Midbrain (tissue), 1 donor: ENCODE results near the gene INHA.

Experiments
- DNase-seq: peaks from one replicate; lab custom pipeline; 2025; lab: John Stamatoyannopoulos, UW

Gene INHA

DNA sequence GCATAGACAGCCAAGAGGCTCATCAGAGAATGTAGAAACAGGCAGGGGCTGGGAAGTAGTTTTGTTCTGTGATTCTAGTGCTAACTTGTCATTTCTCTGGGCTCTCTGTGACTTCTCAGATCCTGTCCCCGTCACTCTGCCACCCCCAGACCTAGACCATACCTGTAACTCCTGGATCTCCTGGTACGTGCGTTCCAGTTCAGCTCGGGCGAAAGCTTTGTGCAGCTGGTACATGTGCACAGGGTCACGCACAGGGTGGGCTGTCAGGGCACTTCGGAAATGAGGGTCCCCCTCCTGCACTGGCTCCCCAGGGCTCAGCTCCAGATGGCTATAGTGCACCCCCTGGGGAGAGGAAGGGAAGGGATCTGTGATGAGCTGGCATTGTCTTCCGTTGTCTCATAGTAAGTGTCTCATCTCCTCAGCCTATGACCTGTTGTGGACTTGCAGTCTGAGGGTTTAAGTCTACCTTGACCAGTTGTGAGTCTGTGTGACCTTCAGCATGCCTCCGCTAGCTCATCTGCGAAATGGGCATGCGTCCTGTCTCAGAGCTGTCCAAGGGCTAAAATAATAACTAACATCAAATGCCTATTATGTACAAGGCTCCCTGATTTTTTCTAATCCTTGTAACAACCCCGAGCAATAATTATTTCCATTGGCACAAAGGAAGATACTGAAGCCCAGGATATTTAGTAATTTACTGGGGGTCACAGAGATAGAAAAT is 31.2 kb upstream of the INHA start:
- DNase-seq = no peak

DNA sequence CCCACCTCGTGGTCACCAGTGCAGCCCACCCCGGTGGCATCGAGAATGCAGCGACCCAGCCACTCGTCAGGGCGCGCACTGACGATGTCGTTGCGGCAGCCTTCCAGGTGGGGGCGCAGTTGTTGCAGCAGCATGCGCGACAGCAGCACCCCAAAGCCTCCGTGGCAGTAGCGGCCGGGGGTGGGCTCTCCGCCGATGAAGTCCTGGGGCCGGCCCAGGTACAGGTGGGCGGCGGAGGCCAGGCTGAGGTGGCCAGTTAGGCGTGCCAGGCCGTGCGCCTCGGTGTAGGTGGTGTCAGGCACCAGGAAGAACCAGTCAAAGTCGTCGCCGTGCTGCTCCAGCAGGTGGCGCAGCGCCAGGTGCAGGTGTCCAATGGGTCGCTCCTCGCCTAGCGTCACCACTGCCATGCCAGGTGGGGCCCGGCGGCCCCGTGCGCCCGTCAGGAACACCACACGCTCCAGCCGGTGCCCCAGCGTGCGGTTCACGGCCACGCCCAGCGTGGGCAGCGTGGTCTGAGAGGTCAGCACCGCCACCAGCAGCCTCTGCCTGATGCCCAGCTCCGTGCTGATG is 30.4 kb upstream of the INHA start:
- DNase-seq = no peak

DNA sequence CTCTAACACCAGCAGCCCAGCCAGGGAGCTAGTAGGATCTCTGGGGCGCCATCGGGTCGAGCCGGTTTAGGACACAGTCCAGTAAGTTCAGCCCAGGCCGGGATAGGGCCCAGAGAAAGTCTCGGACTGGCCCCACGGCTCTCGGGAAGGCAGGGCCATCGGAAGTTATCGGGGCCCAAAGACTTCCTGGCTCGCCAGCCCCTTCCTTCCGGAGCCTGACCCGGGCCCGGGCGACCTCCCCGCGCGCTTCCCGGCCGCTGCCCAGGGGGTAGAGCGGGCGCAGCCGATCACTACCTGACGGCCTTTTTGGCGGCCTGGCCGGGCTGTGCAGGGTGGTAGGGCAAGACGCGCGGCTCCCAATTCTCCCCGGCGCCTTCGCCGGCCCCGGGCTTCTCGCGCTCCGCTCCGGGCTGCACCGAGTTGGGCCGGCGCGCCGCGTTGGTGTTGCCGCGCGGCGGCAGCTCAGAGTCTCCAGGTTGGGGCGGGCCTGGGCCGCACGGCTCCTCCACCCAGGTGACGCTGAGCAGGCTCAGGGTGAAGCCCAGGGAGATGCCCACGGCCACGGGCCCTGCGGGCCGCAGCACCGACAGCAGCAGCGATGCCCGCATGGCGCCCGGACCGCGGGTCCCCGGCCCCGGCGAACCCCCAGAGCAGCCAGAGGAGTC is 29.0 kb upstream of the INHA start:
- DNase-seq = no peak

DNA sequence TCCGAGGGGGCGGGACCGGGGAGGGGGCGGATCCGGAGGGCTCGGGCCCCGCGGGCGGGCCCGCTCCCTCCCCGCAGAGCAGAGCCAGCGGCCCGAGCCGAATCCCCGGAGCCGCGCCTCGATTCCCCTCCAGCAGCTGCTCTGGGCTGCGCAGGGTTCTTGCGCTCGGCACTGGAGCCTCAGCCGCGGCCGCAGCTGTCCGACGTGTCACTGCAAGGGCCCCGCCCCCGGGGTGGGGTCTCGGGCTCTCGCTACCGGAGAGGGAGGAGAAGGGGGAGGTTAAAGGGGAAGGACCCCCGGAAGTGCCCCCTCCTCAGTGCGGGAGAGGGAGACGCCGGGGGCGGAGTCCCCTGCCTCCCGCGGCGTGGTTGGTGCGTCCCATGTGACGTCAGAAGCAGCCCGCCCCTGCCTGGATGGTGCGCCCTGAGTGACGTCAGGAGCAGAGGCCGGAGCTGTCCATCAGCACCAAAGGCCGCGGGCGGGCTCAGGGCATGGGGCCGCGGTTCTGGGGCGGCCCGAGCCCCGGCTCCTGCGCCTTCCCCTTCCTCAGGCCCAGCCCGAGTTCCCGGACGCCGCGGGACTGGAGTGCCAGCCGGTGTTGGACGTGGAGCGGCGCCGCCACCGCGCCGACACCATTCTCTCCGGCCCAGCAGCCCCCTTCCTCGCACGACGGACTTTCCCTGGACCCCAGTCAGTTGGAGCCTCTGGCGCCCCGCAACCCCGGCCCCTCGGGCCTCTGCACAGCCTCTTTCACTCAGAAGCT is 28.3 kb upstream of the INHA start, which contains the start of the genes CHPF and TMEM198:
Gene CHPF (minus strand): TSS at position 214 of the 763 bp plus-strand sequence. CDS start 271 bp downstream, outside the sequence.
Gene TMEM198 (plus strand): TSS at position 433 of the 763 bp plus-strand sequence. CDS start 700 bp downstream, outside the sequence.
- DNase-seq = peak; percentile 99

DNA sequence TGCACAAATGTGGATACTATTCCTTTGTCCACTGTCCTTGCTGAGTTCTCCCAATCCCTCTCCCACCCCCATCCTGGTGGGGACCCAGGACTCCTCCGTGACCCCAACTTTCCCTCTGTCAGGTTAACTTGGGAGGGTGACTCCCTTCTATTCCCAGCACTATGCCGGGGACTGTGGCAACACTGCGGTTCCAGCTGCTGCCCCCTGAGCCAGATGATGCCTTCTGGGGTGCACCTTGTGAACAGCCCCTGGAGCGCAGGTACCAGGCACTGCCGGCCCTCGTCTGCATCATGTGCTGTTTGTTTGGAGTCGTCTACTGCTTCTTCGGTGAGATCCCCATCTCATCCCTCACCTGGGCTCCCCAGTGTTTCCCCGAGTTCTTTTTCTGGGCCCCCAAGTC is 27.5 kb upstream of the INHA start:
- DNase-seq = no peak

DNA sequence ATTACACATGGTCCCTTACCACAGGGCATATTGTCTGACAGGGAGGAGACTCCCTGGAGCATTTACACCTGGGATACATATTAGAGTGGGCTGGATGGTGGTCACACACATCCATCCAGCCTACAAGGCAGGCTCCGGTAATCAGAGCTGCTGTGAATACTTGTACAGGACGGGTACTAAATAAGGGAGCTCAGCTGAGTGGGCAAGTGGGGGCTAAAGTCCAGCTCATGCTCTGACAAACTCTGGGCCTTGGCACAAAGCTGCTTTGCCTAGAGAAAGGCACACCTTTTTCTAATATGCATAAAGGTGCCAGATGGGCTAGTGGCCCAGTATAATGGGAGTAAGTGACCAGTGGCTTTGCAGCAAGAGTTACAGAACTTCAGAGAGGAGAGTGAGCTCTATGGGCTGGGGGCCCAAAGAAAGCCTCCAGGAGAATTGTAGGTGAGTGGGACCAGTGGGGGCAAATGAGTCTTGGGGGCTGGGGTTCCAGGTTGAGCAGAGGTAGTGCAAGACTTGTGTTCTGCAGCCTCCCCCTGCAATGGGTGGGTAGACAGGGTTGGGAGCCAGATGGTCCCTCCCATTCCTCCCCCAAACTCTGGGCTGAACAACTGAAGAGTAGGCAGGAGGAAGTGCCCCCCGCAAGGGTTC is 26.7 kb upstream of the INHA start:
- DNase-seq = no peak

DNA sequence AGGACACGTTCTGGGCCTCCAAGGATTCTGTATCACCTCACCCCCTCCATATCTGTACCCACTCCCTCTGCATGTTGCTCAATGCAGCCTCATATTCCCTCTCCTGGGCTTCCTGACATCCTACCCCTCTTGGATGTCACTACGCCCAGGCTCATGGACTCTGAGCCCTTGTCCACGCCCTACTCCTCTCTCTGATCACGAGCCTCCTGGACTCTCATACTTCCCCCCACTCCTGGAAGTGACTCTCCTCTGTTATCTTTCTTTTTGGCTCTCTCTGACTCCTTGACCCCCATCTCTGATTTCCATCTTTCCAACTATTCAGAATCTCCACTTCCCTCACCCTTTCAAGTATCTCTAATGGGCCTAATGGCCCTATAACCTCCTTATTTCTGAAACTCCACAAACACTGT is 26.2 kb upstream of the INHA start:
- DNase-seq = no peak

DNA sequence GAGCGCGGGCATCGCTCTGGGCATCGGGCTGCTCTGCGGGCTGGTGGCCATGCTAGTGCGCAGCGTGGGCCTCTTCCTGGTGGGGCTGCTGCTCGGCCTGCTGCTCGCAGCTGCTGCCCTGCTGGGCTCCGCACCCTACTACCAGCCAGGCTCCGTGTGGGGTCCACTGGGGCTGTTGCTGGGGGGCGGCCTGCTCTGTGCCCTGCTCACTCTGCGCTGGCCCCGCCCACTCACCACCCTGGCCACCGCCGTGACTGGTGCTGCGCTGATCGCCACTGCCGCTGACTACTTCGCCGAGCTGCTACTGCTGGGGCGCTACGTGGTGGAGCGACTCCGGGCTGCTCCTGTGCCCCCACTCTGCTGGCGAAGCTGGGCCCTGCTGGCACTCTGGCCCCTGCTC is 24.5 kb upstream of the INHA start:
- no peak for DNase-seq

DNA sequence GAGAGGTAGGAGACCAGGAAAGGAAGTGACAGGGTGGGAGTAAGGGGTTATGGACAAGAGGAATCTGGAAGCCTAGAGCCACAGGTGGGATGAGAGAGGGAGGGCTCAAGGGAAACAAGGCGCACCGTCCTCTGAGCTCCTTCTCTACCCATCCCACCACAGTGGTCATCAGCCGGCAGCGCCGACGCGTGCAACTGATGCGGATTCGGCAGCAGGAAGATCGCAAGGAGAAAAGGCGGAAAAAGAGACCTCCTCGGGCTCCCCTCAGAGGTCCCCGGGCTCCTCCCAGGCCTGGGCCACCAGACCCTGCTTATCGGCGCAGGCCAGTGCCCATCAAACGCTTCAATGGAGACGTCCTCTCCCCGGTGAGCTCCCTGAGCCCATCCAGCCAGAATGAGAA is 23.1 kb upstream of the INHA start:
- DNase-seq = no peak

DNA sequence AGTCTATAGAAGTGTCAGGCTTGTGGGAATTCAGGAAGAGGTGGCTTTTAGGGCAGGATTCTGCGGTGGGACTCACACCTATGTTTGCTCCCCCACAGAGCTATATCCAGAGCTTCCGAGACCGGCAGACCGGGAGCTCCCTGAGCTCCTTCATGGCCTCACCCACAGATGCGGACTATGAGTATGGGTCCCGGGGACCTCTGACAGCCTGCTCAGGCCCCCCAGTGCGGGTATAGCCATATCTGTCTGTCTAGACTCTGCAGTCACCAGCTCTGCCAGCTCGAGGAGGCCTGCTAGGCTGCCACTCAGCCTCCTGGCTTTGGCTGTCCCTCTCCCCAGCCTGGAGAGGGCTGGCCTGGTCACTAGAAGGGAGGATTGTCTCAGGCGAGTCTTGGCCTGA is 22.5 kb upstream of the INHA start:
- no peak for DNase-seq

DNA sequence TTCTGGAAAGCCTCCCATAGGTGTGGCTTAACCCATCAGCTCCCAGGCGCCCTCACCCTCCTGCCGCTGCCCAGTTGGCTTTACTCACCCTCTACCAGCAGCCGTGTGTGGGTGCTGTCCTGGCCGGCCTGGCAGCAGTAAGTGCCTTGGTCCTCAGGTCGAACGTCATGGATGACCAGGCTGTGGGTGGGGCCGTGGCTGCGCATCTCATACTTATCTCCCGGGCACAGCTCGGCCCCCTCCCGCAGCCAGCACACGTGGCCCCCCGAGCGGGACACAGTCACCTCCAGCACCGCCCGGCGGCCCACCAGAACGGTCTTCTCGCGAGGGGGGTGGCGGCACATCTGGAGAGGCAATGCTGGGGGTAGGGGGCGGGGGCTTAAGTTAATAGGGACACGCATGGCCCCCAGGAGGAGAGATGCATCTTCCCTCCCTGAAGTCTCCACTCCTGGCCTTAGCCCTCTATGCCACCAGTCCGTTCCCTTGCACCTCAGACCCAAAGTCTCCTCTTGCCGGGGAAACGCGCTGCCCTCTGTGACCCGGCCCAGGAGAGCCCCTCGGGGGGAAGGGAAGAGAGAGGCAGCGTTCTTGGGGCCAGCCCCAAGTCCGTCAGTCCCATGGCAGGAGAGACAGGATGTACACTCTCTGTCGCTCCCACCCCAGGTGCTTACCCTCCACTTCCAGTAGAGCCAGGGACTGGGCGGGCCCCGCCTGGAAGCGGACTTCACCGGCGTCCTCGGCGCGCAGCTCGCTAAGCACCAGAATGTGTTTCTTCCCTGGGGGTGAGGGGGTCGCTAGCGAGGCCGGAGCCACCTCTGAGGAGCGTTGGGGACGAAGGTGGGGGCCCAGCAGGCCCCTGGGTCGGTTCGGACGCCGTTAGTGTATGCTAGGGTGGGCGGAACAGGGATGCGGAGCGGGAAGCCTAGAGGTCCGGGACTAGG is 20.4 kb upstream of the INHA start:
- no peak for DNase-seq

DNA sequence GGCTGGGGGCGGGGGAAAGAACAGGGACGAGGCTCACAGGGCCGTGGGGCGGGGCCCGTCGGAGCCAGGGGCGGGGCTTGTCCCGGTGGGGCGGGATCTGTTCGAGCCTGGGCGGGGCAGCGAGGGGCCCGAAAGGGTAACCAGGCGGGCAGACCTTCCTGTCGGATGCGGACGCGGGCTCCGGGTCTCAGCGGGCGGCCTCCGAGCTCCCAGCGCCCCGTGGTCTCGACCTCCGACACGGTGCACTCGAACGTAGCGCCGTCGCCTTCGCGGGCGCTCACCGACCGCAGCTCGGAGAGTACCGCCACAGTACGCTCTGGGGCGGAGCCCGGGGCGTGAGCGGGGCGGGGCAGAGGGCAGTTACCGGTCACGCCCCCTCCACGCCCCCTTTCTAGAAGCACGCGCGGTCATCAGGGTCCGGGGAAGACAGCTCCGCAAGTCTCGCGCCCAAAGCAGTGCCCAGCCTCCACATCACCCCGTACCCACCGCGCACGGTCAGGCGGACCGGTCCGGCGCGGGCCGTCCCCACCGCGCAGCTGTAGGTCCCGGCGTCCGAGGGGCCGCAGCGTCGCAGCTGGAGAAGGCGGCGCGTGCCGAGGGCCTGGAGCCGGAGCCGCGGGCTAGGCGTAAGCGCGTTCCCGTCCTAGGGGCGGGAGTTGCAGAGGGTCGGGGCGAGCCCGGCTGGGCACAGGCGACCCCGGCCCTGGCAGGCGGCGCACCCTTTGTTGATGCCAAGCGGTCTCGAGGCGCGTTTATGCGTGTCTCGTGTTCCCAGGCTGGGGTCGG is 19.5 kb upstream of the INHA start:
- peak; percentile 83 for DNase-seq

DNA sequence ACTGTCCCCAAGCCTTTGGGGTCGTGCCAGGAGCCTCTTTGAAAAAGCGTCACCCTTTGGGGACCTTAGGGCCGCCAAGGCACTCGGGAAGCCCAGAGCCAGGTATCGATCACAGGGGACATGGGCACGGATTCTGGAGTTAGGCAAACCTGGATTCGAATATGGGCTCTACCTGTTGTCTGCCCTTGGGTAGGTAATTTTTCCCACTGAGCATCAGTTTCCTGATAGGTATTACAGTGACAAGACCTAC is 19.0 kb upstream of the INHA start:
- no peak for DNase-seq

DNA sequence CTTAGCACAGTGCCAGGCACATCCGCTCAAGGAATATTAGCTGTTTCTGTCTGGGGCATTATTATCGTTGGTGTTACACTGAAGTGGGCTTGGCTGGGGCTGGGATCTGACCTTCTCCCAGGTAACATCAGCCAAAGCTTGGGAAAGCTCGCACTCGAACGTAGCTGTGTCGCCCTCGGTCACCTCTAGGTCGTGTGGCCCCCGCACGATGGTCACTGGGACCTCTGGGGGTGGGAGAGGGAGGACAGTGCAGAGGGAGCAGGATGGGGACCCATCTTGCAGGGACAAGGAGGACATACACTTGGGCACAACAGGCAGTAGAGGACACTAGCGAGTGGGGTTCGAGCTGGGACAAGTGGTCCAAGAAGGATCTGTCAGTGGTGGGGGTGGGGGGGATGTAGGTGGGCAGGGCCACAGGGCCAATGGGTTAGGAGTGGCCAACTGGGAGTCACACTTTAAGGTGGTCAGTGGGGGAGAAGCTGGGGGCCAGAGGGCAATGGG is 18.6 kb upstream of the INHA start:
- no peak for DNase-seq

DNA sequence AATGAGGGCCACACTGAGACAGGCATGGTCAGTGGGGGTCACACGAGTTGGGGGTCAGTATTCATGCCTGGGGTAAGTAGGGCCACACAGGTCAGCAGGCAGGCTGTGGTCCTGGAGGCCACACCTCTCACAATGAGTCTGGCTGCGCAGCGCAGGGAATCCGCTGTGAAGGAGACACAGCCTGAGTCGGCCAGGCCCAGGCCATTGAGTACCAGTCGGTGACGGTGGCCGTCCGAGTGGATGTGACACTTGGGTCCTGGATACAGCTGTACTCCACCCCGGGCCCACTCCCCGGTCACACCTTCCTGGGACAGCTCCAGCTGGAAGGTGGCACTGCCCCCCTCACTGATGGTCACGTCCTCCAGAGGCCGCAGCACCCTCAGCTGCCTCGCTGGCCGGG is 17.8 kb upstream of the INHA start:
- DNase-seq = no peak

DNA sequence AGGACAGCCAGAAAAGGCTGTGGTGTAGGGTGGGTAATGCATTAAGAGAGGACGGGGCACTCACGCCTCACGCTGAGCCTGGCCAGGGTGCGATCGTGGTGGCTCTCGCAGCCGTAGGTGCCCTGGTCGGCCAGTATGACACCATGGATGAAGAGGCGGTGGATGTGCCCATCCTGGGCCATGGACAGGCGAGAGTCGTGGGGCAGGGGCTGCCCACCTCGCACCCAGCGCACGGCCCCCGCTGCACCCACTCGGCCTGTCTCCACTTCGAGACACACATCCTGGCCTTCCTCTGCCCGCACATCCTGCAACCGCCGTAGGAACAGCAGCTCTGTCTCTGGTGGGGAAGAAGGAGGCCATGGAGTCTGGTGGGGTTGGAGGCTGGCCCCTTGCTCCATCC is 16.2 kb upstream of the INHA start:
- no peak for DNase-seq

DNA sequence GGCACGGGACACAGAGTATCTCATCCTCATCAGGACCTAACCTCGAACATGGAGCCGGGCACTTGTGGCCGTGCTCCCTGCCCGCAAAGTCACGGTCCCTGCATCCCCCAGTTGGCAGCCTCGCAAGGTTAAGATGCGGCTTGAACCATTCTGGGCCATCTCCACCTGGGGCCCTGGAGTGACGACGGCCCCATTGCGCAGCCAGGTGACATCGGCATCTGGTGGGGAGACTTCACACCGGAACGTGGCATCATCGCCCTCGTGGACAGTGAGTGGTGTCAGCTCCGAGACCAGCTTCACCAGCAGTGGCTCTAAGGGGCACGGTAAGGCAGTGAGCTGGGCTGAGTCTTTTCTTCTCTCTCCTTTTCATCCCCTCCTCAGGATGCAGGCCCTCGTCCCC is 15.7 kb upstream of the INHA start:
- no peak for DNase-seq

DNA sequence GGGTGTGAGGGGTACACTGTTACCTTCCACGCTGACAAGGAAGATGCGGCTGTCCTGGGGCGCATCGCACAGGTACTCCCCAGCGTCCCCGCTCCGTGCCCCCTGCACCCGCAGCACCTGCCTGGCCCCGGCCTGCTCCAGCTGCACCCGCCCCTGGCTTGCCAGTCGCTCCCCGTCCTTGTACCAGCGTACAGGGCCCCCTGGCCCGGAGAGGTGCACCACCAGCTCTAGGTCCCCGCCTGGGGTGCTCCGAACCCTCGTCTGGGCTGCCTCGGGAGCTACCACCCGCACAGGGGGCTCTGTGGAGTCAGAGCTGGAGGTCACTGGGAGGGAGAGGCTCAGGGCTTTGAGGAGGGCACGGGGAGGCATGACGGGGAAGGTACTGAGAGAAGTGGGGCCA is 14.8 kb upstream of the INHA start:
- no peak for DNase-seq

DNA sequence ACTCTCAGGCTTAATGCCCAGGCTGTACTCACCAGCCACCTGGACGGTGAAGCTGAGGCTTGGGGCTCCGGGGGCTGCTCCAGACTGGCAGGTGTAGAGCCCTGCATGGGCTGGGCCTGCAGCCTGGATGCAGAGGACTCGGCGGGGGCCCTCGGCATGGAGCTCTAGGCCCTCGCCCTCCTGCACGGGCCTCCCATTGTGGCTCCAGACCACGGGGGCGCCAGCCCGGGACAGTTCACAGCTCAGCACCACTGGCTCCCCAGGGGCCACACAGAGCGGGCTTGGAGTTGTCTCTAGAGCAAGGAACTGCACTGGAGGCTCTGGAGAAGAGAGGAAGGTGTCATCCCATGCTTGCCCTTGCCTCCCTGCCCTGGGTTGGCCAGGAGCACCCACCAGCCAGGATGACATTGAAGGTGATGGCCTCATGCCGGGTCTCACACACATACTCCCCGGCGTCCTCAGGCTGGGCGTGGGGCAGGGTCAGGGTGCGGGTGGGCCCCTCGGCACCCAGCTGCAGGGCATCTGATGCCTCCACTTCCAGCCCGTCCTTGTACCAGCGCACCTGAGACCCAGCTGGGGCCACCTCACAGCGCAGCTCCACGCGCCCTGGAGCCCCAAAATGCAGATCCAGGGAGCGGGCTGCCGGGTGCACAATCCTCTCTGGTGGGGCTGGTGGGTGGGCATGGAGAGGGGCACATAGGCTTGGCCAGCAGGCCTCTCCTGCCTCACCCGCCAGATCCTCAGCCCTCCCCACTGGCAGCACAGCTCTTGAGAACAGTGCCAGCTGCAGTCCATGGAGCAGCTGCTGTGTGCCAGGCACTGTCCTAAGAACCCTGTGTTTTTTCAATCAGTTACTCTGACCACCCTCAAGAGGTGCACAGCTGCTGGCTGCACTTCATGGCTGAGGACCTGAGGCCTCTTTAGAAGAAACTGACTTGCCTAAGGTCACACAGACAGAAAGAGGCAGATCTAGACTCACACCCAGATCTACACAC is 14.0 kb upstream of the INHA start:
- no peak for DNase-seq
